Subcutaneous adipose tissue (tissue), 4 donors: ENCODE data around the gene ARHGAP22. TPM values are rescaled to one million over a fixed set of nuclear protein-coding genes. Genes with fewer than 3 reads are reported as not detected.

Experiments used
- total RNA-seq, 4 donors: library from RNA; depleted of rRNA; stranded (reverse); fragments of >200 nt; gene quantifications; one replicate each; pipeline ENCODE4 v1.1.0, GENCODE V29; 2016
- TF ChIP-seq, protein P1 (sequence below): fragments of 450-650 bp; IDR thresholded peaks from one replicate; pipeline ENCODE4 v1.5.1; 2016; ENCODE audit warnings: low read depth, mild to moderate bottlenecking, control low read depth, antibody characterized with exemption, moderate library complexity

Gene ARHGAP22
- total RNA-seq, 4 donors from 2014 or later = 2.1 to 15.0 (median 5.0) TPM

DNA sequence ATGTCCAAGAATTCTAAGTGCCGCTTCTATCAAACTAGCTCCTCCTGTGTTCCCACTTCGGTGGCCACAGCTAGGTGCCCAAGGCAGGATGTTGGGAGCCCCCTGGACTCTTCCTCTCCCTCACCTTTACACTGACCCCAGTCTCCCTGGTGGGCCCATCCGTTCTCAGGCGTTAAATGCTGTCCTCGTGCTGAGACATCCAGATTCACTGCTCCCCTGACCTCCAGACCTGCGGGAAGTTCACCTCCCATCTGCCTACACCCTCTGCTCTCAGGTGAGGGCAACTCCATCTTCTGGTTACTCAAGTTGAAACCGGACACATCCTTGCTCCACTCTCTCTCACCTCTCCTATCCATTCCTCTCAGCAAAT, 114.3 kb downstream of the ARHGAP22 start:
- TF ChIP-seq, protein P1, sequence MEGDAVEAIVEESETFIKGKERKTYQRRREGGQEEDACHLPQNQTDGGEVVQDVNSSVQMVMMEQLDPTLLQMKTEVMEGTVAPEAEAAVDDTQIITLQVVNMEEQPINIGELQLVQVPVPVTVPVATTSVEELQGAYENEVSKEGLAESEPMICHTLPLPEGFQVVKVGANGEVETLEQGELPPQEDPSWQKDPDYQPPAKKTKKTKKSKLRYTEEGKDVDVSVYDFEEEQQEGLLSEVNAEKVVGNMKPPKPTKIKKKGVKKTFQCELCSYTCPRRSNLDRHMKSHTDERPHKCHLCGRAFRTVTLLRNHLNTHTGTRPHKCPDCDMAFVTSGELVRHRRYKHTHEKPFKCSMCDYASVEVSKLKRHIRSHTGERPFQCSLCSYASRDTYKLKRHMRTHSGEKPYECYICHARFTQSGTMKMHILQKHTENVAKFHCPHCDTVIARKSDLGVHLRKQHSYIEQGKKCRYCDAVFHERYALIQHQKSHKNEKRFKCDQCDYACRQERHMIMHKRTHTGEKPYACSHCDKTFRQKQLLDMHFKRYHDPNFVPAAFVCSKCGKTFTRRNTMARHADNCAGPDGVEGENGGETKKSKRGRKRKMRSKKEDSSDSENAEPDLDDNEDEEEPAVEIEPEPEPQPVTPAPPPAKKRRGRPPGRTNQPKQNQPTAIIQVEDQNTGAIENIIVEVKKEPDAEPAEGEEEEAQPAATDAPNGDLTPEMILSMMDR = no peak

DNA sequence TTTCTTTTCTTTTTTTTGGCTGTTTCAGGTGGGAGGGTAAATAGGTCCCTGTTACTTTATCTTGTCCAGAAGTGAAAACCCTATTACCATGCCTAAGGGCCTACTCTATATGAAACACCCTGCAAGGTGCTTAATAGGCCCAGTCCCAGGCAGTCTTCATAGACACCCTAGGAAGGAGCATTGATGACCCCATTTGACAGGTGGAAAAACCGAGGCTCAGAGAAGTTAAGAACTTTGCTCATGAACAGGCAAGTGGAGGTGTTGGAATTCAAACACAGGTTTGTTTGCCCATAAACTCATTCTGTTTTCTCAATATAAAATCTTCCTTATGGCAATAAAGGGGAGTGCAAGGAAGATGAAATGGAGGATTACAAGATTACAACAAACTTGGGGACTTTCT, 115.8 kb downstream of the ARHGAP22 start:
- TF ChIP-seq, protein P1 = no peak

DNA sequence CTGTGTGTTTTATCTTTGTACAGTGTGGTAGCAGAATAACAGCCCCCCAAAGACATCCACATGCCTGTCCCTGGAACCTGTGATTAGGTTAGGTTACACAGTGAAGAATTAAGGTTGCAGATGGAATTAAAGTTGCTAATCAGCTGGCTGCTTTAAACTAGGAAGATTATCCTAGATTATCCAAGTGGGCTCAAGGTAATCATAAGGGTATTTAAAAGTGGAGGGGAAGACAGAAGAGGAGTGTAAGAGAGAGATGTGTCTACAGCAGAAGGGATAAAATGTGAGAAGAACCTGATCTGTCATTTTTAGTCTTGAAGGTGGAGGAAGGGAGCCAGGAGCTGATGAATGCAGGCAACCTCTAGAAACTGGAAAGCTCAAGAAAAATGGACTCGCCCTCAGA, 117.6 kb downstream of the ARHGAP22 start:
- TF ChIP-seq, protein P1 = no peak

DNA sequence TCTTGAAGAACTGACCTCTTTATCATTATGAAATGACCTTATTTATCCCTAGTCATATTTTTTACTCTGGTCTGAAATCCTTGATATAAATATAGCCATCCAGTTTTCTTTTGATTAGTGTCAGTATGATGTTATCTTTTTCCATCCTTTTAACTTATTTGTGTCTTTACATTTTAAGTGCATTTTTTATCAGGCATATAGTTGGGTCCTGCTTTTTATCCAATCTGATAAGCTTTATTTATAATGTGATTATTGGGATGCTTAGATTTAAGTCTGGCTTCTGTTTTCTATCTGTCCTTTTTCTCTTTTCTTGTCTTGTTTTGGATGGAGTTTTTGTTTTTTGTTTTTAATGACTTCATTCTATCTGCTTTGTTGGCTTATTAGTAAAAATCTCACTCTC, 119.2 kb downstream of the ARHGAP22 start:
- TF ChIP-seq, protein P1 = no peak

DNA sequence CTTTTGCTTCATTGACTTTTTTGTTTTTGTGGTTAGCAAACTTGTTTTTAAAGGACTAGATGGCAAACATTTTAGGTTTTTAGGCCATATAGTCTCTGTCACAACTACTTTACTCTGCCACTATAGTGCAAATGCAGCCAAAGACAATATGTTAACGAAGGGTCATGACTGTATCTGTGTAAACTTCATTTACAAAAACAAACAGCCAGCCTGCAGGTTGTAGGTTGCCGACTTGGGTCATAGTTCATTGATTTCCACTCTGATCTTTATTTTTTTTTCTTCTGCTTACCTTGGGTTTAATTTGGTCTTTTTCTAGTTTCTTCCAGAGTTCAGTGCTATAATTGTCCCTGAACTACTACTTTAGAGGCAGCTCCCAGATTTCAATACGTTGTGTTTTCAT, 120.0 kb downstream of the ARHGAP22 start:
- TF ChIP-seq, protein P1 = no peak

DNA sequence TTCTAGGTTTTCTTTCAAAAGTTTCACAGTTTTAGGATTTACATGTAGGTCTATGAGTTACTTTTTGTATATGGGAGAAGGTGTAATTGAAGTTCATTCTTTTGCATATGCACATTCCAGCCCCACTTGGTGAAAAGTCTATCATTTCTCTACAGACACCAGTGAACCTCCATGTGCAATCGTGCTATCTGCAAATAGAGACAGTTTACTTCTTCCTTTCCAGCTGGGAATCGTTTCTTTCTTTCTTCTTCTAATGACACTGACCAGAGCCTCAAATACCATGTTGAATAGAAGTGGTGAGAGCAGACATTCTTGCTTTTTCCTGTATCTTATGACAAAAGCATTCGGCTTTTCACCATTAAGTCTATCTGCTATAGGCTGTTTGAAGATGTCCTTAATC, 122.7 kb downstream of the ARHGAP22 start:
- TF ChIP-seq, protein P1 = no peak

DNA sequence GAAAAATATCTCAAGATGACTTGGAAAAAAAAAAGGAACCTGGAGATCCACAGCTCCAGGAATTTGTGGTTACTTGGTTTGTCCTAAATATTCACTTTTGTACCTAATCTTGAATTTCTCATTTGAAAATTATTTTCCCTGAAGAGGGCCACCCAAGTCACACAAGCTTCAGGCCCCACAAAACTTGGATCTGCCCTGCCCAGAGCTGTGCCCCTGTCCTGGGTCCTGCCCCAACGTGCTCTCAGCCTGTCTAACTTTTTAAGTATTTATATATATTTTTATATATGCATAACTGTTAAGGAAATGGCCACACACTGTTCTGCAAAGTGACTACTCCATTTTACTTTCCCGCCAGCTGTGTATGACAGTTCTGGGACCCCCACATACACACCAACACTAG, 123.5 kb downstream of the ARHGAP22 start:
- TF ChIP-seq, protein P1 = no peak
